Cardiac fibroblast (primary cell): ENCODE data around the gene ADGRV1.

ENCODE experiments used
- DNase-seq, 2 donors: peaks; one replicate each; pipeline versions ENCODE4 v3.0.0 to v3.0.0-alpha.2; 2010; ENCODE audit warnings: low read depth in 2 of 2
- H3K4me3 ChIP-seq, 2 donors: replicated peaks in 1 of 2; 1 replicate in 1 of 2; 2 replicates in 1 of 2; pipeline ENCODE4 v1.5.1; 2011; ENCODE audit warnings: low read depth in 2 of 2, low read length in 2 of 2, mild to moderate bottlenecking in 2 of 2, moderate library complexity in 1 of 2
- CTCF ChIP-seq: IDR thresholded peaks from one replicate; pipeline ENCODE4 v1.5.1; 2011; ENCODE audit warnings: low read depth, mild to moderate bottlenecking, low read length, inconsistent platforms

ADGRV1 gene

GRCh38 chr5:90528601-90529193 lies 29.9 kb upstream of the ADGRV1 start:
- DNase-seq, result peak; percentile 31 to 33
- H3K4me3 ChIP-seq, result peak overlapping the region; percentile 81 to 95
- no peak for TF ChIP-seq CTCF

DNA sequence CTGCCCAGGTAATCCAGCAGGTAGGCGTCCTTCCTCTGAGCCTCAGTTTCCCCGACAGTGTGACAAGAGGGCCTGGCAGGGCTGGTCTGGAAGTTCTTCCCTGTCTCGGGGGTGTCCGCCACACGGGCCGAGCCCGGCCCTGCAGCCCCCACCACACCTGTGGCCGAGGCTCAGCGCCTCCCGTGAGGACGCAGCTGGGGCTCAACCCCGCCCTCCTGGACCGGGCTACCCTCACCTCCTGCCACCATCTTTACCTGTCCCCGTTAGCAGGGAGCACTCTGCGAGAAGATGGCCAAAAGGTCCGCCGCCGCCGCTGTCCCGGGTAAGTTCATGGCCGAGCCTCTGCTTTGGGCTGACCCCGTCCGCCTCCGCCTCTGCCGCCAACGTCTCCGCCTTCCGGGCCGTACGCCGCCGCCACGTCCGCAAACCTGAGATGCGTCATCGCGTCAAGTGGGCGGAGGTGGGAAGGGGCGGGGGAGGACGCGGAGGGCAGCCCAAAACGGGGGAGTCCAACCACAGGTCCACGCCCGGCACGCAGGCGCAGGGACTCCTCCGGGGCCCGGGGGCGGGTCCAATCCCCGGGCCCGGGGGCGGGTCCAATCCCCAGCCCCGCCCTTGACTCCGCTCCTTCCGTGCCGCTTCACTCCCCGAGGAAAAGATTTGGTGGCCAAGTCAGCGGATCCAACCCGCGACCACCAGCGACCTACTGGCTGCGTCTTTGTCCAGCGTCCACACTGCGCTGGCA lies 29.2 kb upstream of the ADGRV1 start, which contains the start of gene LYSMD3:
Gene LYSMD3 (minus strand): TSS at position 391 of the 745 bp plus-strand sequence. CDS start 4,295 bp downstream, outside the sequence.
- no peak for TF ChIP-seq CTCF
- peak within 1 kb of the TSS; percentile 81 to 95 for H3K4me3 ChIP-seq
- peak; percentile 97 to 99 for DNase-seq

- TF ChIP-seq CTCF, result peak; percentile 72
- DNase-seq, result peak; percentile 85 to 90
- H3K4me3 ChIP-seq, result peak overlapping the region; percentile 81 to 95
Observed at GRCh38 chr5:90529939-90530677, 28.5 kb upstream of the ADGRV1 start.

- no peak for TF ChIP-seq CTCF
- H3K4me3 ChIP-seq, result no peak overlapping the region
Observed at GRCh38 chr5:90530736-90531487, 27.7 kb upstream of the ADGRV1 start.

GRCh38 chr5:90533794-90534193 lies 24.8 kb upstream of the ADGRV1 start:
- no peak overlapping the region for H3K4me3 ChIP-seq
- no peak for TF ChIP-seq CTCF
- DNase-seq, result no peak

More at GRCh38 chr5:90530736-90531487, 27.7 kb upstream of the ADGRV1 start:
- DNase-seq, result peak; percentile 7 to 9

GRCh38 chr5:90534922-90535321 lies 23.7 kb upstream of the ADGRV1 start:
- no peak for TF ChIP-seq CTCF
- no peak overlapping the region for H3K4me3 ChIP-seq
- DNase-seq, result no peak
